NCI-H2107 treated with DMSO at 0.1 percent for 48 hours (cell line): Measurements from ENCODE around the gene ITPRIP.

Experiments used
- DNase-seq: peaks from one replicate; lab custom pipeline; 2025; ENCODE audit not compliant: unreplicated experiment; lab: John Stamatoyannopoulos, UW

ITPRIP gene

GRCh38 chr10:104342941-104343411 is 4.7 kb upstream of the ITPRIP start:
- DNase-seq, result no peak

GRCh38 chr10:104340641-104341040 is 2.4 kb upstream of the ITPRIP start:
- DNase-seq, result no peak

- no peak for DNase-seq
These were observed 1.9 kb upstream of the ITPRIP start for GRCh38 chr10:104340111-104340526.

- DNase-seq, result no peak
These were observed 1.3 kb upstream of the ITPRIP start for GRCh38 chr10:104339469-104340110.

- DNase-seq, result no peak
These were observed 712 bp downstream of the ITPRIP start for GRCh38 chr10:104337521-104337984.

- peak; percentile 35 for DNase-seq
These were observed 1.3 kb downstream of the ITPRIP start for GRCh38 chr10:104336821-104337467.

- peak; percentile 69 for DNase-seq
These were observed 3.2 kb downstream of the ITPRIP start for GRCh38 chr10:104334965-104335650.

- no peak for DNase-seq
These were observed 3.7 kb downstream of the ITPRIP start for GRCh38 chr10:104334561-104334960.

- DNase-seq, result no peak
These were observed 4.4 kb downstream of the ITPRIP start for GRCh38 chr10:104333728-104334373.

GRCh38 chr10:104333032-104333727 is 5.1 kb downstream of the ITPRIP start:
- no peak for DNase-seq

- no peak for DNase-seq
These were observed 5.8 kb downstream of the ITPRIP start for GRCh38 chr10:104332243-104333031.

GRCh38 chr10:104331208-104331838 is 6.9 kb downstream of the ITPRIP start:
- peak; percentile 44 for DNase-seq

GRCh38 chr10:104330168-104331110 is 7.8 kb downstream of the ITPRIP start:
- no peak for DNase-seq

- no peak for DNase-seq
These were observed 8.5 kb downstream of the ITPRIP start for GRCh38 chr10:104329735-104330134.

GRCh38 chr10:104328896-104329710 is 9.2 kb downstream of the ITPRIP start:
- peak; percentile 43 for DNase-seq

- no peak for DNase-seq
These were observed 9.7 kb downstream of the ITPRIP start for GRCh38 chr10:104328646-104328895.

GRCh38 chr10:104327745-104328645 is 10.3 kb downstream of the ITPRIP start:
- DNase-seq, result peak; percentile 32
